HG03280 (cell line): ENCODE measurements around the gene ZNF441.
A peak's percentile ranks its signal among the peaks of the same experiment; 100 is the strongest.
"Not testable (repeated sequence)": the region's sequence is repeated elsewhere in the genome, so short reads cannot be mapped to it uniquely, and the experiment has no call there.

Experiments
- ATAC-seq: cut with Tn5 transposase; IDR thresholded peaks from one replicate; pipeline ENCODE4 v1.9.1; 2021; ENCODE audit warnings: mild to moderate bottlenecking, moderate library complexity; ENCODE audit not compliant: unreplicated experiment

The ZNF441 gene

DNA sequence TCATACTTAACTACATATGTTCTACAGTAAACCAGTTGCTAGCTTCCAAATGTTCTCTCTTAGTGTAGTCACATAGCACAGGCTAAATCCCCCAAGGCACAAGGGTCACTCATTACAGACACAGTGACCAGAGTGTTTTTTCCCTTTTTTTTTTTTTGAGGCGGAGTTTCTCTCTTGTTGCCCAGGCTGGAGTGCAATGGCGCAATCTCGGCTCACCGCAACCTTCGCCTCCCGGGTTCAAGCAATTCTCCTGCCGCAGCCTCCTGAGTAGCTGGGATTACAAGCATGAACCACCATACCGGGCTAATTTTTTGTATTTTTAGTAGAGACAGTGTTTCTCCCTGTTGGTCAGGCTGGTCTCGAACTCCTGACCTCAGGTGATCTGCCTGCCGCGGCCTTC is 9.9 kb downstream of the ZNF441 start:
- ATAC-seq, result not testable (repeated sequence)

DNA sequence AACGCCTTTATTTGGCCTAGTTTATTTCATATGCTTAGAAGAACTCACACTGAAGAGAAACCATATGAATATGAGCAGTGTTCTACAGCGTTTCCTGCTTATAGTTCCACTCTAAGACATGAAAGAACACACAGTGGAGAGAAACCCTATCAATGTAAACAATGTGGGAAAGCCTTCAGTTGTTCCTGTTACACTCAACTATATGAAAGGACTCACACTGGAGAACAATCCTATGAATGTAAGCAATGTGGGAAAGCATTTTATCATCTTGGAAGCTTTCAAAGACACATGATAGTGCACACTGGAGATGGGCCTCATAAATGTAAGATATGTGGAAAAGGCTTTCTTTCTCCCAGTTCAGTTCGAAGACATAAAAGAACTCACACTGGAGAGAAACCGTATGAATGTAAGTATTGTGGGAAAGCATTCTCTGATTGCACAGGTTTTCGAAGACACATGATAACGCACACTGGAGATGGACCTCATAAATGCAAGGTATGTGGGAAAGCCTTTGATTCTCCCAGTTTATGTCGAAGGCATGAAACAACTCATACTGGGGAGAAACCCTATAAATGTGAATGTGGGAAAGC is 13.7 kb downstream of the ZNF441 start:
- ATAC-seq, result no peak

DNA sequence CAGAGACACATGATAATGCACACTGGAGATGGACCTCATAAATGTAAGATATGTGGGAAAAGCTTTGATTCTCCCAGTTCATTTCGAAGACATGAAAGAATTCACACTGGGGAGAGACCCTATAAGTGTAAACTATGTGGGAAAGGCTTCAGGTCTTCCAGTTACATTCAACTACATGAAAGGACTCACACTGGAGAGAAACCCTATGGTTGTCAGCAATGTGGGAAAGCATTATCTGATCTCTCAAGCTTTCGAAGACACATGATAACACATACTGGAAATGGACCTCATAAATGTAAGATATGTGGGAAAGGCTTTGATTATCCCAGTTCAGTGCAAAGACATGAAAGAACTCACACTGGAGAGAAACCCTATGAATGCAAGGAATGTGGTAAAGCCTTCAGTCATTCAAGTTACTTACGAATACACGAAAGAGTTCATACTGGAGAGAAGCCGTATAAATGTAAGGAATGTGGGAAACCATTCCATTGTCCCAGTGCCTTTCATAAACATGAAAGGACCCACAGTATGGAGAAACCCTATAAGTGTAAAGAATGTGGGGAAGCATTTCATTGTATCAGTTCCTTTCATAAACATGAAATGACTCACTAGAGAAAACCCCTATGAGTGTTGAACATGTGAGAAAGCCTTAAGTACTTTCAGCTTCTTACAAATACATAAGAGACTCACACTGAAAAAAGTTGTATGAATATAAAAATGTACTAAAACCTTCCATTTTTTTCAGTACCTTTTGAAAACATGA is 14.7 kb downstream of the ZNF441 start:
- ATAC-seq, result no peak

DNA sequence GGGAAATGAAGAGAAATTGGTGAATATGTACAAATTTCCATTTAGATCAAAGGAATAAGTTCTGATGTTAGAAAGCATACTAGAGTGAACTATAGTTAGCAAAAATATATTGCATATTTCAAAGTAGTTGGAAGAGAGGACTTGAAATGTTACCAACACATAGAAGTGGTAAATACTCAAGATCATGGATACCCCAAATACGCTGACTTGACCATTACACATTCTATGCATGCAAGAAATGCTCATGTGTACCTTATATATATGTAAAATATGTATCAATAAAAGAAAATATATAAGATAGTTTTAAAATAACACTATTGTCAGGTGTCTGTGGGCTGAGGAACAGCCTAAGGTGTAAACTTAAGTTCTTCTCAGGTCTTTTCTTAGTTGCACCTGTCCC is 17.0 kb downstream of the ZNF441 start:
- ATAC-seq, result no peak

DNA sequence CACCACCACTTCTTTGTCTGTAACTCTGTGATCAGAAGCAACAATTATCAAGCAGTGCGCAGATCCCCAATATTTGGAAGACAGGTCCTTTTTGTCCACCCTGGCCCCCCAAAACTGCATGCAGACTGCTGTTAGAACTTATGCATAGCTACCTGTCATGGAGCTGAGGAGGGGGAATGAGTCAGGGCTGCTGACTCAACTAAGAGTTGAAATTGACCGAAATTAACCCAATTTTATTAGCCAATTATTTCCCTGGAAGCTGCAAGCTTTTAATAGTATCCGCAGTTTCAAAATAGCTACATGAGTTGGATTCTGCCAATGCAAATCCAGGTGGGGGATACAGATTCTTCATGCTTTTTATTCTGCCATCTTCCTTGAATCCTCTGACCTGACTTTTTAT is 17.6 kb downstream of the ZNF441 start:
- no peak for ATAC-seq

DNA sequence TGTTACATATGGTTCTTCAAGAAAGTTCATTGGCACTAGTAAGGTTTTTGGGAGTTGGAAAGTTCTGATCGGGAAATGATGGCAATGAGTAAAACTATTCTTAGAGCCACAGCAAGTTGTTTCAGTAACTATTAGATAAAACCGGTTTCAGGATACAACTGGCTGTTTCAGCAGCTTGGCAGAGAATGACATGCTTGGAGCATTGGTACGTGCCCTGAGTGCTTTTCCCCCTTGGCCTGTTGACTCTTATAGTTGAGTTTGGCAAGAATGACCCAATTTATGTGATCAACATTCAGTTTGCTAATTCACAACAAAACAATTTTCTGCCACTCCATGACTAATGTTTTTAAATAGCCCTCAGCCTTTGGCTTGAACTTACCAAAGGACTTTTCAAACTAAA is 20.7 kb downstream of the ZNF441 start:
- no peak for ATAC-seq

DNA sequence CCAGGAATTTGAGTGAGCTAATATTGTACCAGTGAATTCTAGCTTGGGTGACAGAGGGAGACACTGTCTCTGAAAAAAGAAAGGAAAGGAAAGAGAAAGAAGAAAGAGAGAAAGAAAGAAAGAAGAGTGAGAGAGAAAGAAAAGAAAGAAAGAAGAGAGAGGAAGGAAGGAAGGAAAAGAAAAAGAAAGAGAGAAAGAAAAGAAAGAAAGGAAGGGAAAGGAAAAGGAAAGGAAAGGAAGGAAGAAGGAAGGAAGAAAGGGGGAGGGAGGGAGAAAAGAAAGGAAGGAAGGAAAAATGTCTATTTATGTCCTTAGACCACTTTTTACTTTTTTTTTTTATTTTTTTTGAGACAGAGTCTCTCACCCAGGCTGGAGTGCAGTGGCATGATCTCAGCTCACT is 26.1 kb downstream of the ZNF441 start:
- no peak for ATAC-seq

DNA sequence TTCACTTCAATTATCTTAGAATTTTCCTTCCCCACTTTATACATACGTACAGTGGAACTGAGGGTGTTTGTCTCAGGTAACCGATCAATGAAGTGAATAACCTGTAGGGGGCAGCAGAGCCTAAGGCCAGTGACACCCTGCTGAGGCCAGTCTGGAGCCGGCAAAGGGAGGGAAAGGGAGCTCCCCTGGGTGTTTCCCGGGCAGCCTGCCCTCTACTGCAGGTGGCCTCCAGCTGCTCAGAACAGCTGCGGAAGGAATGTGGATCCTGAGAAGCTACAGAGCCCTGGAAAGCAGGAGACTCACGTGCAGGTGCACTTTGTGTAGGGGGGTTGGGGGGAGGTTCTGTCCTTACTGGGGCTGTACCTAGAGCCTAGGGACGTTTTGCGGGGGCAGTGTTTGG is 30.7 kb downstream of the ZNF441 start:
- ATAC-seq, result peak; percentile 56

DNA sequence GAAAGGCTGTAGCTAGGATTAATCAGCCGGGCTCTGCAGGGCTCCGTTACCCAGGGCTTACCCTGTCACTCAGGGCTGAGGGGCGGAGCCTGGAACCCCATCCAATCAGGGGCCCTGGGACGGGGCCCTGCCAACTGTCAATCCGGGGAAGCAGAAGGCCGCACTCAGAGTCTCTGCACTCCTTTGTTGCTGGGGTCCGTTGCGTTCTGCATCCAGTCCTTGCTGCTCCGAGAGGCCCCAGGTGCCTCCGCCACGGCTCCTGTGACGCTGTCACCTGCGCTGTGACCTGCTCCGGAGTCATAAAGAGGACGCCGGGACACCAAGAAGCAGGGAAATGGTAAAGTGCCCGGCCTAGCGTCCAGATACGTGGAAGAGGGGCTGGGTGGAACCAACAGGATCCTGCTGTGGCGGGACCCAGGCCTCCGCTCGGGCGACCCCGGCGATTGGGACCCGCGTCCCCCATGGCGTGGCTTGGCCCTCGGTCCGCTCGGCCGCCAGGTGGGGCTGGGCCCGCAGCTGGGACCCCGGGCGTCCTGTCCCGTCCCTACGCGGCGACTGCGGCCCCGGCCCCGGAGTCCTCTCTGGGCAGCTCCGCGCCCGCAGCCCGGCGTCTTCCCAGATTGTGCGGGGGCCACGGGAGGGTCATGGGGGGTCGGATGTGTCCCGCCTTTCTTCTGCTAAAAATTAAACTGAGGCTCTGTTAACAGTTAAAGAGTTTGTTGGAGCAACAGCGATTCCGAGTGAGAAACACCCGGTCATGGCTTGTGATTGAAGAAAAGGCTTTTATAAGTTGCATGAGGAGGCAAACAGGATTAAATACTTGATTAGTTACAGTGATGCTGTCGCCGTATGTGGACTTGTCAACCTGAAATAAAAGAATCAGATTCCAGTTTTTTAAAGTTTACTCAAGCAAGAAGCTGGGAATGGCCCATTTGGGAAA is 31.9 kb downstream of the ZNF441 start, which contains the start of gene ZNF491:
TSS of gene ZNF491 (plus strand) at position 133 of the 940 bp plus-strand sequence. CDS start 7,431 bp downstream, outside the sequence.
- peak; percentile 94 for ATAC-seq

DNA sequence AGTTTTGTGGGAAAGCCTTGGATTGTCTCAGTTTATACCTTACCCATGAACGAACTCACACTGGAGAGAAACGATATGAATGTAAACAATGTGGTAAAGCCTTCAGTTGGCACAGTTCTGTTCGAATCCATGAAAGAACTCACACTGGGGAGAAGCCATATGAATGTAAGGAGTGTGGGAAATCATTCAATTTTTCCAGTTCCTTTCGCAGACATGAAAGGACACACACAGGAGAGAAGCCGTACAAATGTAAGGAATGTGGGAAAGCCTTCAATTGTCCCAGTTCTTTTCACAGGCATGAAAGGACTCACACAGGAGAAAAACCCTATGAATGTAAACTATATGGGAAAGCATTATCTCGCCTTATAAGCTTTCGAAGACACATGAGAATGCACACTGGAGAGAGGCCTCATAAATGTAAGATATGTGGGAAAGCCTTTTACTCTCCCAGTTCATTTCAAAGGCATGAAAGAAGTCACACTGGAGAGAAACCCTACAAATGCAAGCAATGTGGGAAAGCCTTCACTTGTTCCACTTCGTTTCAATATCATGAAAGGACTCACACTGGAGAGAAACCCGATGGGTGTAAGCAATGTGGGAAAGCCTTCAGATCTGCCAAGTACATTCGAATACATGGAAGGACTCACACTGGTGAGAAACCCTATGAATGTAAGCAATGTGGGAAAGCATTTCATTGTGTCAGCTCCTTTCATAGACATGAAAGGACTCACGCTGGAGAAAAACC is 39.7 kb downstream of the ZNF441 start:
- no peak for ATAC-seq

DNA sequence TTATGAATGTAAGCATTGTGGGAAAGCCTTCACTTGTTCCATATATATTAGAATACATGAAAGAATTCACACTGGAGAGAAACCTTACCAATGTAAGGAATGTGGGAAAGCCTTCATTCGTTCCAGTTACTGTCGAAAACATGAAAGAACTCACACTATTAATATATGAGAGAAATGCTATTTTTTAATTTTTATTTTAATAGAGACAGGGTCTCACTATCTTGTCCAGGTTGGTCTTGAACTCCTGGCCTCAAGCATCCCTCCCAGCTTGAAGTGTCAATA is 40.2 kb downstream of the ZNF441 start:
- no peak for ATAC-seq

DNA sequence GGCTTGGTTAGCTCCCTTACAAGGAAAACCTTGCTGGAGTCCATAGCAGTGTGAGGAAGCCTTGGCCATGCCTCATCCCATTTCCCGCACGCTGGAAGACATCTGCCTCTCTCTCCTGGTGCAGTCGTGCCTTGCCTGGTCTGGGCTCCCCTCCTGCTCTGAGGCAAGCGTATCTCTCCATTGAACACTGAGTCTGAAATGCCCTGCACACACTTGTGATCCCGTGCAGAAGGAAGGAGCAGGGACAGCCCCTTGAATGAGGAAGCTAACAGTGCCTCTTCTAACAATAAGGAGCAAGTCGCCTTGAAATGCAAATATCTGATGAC is 46.9 kb downstream of the ZNF441 start:
- peak; percentile 20 for ATAC-seq

DNA sequence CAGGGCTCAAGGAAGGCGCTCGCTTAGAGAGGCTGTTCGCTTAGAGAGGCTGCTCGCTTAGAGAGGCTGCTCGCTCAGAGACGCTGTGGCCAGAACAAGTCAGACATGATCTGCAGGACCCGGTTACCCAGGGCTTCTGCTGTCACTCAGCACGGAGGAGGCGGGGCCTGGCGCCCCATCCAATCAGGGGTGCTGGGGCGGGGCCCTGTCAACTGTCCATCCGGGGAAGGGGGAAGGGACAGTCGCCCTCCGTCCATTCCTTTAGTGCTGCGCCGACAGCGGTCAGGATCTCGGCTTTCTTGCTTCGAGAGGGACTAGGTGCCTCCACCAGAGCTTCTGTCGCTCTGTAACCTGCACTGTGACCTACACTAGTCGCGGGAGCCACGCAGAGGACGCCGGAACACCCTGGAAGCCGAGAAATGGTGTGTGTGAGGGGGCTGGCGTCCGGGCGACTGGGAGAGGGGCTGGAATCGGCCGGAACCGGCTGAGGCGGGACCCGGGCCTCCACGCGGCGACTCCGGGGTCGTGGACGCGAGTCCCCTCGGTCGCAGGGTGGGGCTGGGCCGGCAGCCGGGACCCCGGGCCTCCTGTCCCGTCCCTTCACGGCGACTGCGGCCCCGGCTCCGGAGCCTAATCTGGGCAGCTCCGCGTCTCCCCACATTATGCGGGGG is 47.4 kb downstream of the ZNF441 start, which contains the start of gene ZNF440:
TSS of gene ZNF440 (plus strand) at position 245 of the 671 bp plus-strand sequence. CDS start at position 420, 175 bp downstream.
- peak; percentile 100 for ATAC-seq

DNA sequence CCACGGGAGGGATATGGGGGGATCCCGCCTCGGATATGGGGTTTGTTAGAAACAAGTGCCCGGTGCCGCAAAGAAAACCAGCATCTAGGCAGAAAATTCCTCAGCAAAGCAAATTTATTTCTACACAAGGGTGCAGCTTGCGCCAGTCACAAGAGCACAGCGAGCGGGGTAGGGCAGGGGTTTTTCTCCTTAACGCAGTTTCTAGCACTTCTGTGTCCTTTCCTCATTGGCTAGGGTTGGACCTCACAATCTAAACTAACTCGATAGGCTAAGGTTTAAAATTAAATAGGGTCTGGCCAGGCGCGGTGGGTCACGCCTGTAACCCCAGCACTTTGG is 47.9 kb downstream of the ZNF441 start:
- no peak for ATAC-seq

DNA sequence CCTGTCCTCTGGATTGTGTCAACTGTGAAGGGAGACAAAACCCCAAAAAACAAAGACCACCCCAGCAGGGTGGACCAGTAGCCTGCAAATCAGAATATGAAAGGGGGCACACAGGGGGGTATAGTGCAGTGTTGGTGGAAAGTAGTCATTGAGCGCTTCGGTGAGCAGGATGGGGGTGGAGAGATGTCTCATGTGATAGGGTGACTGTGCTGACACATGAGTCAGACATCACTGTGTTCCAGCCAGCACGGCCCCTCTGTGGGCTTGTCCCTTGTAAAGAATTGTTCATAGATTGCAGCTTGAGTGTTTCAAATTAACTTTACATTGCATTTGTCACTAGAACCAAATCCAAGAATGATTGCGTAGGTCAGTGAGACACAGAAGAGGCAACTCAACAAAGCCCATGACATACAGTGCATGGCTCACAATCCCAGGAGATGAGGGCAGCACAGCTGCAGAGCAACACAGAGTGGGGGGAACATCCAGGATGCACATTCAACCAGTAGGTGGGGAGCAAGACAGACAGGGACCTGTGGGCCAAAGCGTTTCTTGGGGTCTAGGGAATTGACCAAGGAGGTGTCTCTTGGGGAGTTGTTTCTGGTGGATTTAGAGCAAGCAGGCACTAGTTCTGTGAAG is 54.8 kb downstream of the ZNF441 start:
- no peak for ATAC-seq

DNA sequence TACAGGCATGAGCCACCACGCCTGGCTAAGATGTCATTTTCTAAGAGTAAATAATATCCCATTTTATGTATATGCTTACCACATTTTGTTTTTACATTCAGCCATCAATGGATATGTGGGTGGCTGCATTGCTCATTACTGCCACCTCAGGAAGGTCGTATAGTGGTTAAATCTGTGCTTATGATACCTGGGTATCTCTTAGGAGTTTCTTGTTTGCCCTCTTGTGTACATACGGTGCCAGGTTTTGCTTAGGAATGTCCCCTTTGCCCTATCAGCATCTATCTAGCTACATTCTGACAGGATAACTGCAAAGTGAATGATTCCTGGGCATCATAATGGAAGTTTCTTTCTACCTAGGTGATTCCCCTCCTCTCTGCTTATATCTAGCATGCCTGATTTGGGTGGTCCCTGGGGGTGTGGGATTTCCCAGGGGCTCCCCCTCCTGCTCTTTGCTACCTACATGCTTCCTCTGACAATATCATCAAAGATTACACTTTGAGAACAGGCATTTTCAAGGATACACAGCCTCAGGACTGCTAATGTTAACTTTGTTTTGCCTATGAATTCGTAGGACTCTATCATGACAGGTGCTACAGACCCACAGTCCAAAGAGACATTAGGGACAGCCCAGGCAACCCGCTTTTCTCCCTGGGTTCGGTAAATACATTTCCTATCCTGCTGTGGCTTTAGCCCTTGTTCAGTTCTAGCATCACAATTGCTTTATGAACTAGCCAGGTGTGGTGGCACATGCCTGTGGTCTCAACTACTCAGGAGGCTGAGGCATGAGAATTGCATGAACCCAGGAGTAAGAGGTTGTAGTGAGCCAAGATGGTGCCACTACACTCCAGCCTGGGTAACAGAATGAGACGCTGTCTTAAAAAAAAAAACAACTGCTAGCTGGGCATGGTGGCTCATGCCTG is 62.4 kb downstream of the ZNF441 start:
- not testable (repeated sequence) for ATAC-seq

DNA sequence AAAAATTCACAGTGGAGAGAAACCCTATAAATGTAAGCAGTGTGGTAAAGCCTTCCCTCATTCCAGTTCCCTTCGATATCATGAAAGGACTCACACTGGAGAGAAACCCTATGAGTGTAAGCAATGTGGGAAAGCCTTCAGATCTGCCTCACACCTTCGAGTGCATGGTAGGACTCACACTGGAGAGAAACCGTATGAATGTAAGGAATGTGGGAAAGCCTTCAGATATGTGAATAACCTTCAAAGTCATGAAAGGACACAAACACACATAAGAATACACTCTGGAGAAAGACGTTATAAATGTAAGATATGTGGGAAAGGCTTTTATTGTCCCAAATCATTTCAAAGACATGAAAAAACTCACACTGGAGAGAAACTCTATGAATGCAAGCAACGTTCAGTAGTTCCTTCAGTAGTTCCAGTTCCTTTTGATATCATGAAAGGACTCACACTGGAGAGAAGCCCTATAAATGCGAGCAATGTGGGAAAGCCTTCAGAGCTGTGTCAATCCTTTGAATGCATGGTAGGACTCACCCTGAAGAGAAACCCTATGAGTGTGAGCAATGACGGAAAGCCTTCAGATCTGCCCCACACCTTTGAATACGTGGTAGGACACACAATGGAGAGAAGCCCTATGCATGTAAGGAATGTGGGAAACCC is 65.6 kb downstream of the ZNF441 start:
- no peak for ATAC-seq

DNA sequence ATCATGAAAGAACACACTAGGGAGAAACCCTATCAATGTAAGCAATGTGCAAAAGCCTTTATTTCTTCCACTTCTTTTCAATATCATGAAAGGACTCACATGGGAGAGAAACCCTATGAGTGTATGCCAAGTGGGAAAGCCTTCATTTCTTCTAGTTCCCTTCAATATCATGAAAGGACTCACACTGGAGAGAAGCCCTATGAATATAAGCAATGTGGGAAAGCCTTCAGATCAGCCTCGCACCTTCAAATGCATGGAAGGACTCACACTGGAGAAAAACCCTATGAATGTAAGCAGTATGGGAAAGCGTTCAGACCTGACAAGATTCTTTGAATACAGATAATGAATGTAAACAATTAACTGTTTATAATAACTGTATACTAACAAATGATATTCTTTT is 66.7 kb downstream of the ZNF441 start:
- ATAC-seq, result no peak
